Measurements from ENCODE around the gene CNOT4.
"Not testable (repeated sequence)": the region's sequence is repeated elsewhere in the genome, so short reads cannot be mapped to it uniquely, and the experiment has no call there.

CNOT4 gene

DNA sequence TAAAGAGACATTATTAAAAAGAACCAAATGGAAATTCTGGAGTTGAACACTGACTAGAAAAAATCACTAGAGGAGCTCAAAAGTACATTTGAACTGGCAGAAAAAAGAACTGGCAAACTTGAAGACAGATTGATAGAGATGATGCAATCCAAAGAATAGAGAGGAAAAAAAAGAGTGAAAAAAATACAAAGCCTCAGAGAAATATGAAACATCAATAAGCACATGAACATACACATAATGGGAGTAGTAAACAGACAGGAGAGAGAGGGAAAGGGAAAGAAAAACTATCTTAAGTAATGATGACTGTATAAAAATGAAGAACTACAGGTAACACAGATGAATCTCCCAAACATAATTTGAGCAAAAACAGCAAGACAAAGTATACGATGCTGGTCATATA lies 61.1 kb downstream of the CNOT4 start:
- TF ChIP-seq, protein P1, sequence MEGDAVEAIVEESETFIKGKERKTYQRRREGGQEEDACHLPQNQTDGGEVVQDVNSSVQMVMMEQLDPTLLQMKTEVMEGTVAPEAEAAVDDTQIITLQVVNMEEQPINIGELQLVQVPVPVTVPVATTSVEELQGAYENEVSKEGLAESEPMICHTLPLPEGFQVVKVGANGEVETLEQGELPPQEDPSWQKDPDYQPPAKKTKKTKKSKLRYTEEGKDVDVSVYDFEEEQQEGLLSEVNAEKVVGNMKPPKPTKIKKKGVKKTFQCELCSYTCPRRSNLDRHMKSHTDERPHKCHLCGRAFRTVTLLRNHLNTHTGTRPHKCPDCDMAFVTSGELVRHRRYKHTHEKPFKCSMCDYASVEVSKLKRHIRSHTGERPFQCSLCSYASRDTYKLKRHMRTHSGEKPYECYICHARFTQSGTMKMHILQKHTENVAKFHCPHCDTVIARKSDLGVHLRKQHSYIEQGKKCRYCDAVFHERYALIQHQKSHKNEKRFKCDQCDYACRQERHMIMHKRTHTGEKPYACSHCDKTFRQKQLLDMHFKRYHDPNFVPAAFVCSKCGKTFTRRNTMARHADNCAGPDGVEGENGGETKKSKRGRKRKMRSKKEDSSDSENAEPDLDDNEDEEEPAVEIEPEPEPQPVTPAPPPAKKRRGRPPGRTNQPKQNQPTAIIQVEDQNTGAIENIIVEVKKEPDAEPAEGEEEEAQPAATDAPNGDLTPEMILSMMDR (IDR thresholded peaks at IDR 0.05; ENCODE audit: control insufficient read depth, insufficient read depth, low read depth, low read length, missing control alignments), result no peak
- no peak overlapping the region for H3K4me3 ChIP-seq (ENCODE audit: control insufficient read depth, low read depth, low read length)
- DNase-seq (ENCODE audit: low read depth), result no peak

DNA sequence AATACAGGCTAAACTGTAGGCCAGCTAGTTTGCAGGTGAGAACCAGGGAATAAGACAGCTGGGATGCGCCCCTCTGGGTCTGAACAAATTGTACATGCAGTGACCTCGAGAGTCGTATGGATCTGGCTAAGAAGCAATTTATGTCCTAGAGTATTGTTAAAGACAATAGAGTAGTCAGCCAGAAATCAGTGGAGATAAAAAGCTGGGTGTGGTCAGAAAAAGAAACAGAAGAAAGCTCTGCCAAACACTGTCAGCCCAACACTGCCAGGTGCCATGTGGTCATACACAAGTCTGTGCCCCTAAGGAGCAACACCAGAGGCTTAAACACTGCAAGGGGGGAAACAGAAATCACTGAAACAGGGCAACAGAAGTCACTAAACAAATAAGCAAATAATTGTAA lies 62.2 kb downstream of the CNOT4 start:
- no peak for DNase-seq (ENCODE audit: low read depth)
- no peak overlapping the region for H3K4me3 ChIP-seq (ENCODE audit: control insufficient read depth, low read depth, low read length)
- TF ChIP-seq, protein P1 (IDR thresholded peaks at IDR 0.05; ENCODE audit: control insufficient read depth, insufficient read depth, low read depth, low read length, missing control alignments), result no peak

DNA sequence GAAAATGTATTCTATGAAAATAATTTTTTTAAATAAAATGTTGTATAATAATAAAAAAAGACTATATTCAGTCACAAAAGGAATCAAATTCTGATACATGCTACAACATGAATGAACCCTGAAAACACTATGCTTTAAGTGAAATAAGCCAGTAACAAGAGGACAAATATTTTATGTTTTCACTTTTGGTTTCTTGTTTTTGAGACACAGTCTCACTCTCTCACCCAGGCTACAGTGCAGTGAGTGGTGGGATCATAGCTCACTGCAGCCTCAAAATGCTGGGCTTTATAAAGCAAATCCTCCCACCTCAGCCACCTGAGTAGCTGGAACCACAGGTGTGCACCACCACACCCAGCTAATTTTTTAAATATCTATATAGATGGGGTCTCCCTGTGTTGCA lies 64.2 kb downstream of the CNOT4 start:
- no peak overlapping the region for H3K4me3 ChIP-seq (ENCODE audit: control insufficient read depth, low read depth, low read length)
- TF ChIP-seq, protein P1 (IDR thresholded peaks at IDR 0.05; ENCODE audit: control insufficient read depth, insufficient read depth, low read depth, low read length, missing control alignments), result no peak
- no peak for DNase-seq (ENCODE audit: low read depth)

DNA sequence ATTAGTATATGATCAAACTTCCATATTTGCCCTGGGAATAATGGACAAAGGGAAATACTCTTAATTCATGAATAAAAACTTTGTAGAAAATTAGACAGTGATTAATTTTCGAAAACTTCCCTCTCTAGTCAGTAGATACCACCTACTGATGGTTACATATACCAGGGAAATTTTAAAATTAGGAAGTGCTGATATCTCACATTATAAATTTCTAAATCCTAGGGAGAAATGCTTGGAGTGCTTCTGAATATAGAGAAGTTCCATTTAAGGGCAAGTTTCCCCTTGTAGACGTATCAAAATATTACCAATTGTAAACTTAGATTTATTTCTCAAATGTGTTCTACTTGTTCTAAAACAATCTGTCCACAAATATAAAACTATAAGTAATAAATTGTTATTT lies 64.6 kb downstream of the CNOT4 start:
- not testable (repeated sequence) for DNase-seq (ENCODE audit: low read depth); H3K4me3 ChIP-seq (ENCODE audit: control insufficient read depth, low read depth, low read length)

DNA sequence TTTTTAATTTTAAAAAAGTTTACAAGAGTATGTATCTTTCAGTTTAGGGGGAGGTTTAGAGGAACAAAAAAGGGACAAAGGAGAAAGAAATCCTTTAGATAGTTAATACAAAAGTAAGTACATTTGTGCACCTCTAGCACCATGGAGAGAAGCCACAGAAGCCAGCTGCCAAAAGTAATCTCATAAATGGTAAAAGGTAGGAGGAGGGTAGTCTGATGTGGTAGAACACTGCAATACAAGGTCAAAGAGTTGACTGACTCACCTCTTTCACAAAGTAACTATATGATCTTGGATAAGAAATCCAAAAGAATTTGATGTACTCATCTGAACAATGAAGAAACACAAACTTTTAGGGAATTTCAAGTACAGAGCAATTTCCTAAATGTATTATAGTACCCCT lies 68.1 kb downstream of the CNOT4 start:
- H3K4me3 ChIP-seq (ENCODE audit: control insufficient read depth, low read depth, low read length), result no peak overlapping the region
- TF ChIP-seq, protein P1 (IDR thresholded peaks at IDR 0.05; ENCODE audit: control insufficient read depth, insufficient read depth, low read depth, low read length, missing control alignments), result no peak
- DNase-seq (ENCODE audit: low read depth), result no peak

DNA sequence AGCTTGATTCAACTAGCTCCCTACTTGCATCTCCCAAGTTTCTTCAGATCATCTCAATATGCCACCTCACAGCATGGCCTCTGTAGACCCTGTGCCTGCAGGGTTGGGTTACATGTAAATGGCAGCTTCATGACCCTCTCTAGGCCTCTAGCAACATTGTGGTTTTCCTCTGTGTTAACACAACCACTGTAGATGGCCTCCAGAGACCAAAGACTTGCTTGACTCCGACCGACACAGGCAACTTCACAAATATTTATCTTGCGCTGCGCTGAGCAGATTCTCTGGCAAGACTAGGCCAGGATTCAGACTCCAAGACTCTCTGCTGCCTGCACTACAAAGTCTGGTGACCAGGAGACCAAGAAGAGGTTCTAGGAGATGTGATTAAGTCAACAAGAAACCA lies 75.9 kb downstream of the CNOT4 start:
- TF ChIP-seq, protein P1 (IDR thresholded peaks at IDR 0.05; ENCODE audit: control insufficient read depth, insufficient read depth, low read depth, low read length, missing control alignments), result no peak
- no peak overlapping the region for H3K4me3 ChIP-seq (ENCODE audit: control insufficient read depth, low read depth, low read length)
- no peak for DNase-seq (ENCODE audit: low read depth)

DNA sequence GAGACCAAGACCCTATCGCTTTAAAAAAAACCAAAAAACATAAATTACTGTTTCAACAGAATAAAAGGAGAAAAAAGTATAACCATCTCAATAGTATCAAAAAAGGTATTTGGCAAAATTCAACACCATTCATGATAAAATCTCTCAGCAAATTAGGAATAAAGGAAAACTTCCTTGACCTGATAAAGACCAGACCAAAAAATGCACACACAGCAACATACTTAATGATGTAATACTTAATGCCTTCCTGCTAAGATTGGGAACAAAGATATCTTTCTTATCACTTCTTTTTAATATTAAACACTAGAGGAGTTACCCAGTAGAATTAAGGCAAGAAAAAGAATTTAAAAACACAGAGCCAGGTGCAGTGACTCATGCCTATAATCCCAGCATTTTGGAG lies 79.3 kb downstream of the CNOT4 start:
- DNase-seq (ENCODE audit: low read depth), result no peak
- TF ChIP-seq, protein P1 (IDR thresholded peaks at IDR 0.05; ENCODE audit: control insufficient read depth, insufficient read depth, low read depth, low read length, missing control alignments), result no peak
- no peak overlapping the region for H3K4me3 ChIP-seq (ENCODE audit: control insufficient read depth, low read depth, low read length)

Data from AG09309 (cell line).